Ramos (cell line): ENCODE results near the gene CTPS1.

Source experiments
- in situ Hi-C: fragments of 300-500 bp; cut with MboI; formaldehyde crosslinking; loops from one replicate; pipeline ENCODE4 v1.14.3; 2022; ENCODE audit warnings: low sequenced_read_pairs; ENCODE audit not compliant: unreplicated experiment

Gene CTPS1

GRCh38 chr1:40987439-40988276 lies 8.2 kb downstream of the CTPS1 start:
- in situ Hi-C loops = no loop called here

GRCh38 chr1:40988280-40988679 lies 8.8 kb downstream of the CTPS1 start:
- in situ Hi-C loops = no loop called here

- in situ Hi-C loops = no loop called here
Measured at GRCh38 chr1:40989066-40989465, 9.6 kb downstream of the CTPS1 start.

- in situ Hi-C loops = no loop called here
Measured at GRCh38 chr1:40997096-40997495, 17.6 kb downstream of the CTPS1 start.

GRCh38 chr1:40998668-40999067 lies 19.2 kb downstream of the CTPS1 start:
- in situ Hi-C loops = no loop called here

- in situ Hi-C loops = no loop called here
Measured at GRCh38 chr1:41003127-41003639, 23.7 kb downstream of the CTPS1 start.

GRCh38 chr1:41003640-41004220 lies 24.2 kb downstream of the CTPS1 start:
- in situ Hi-C loops = no loop called here

GRCh38 chr1:41005876-41006275 lies 26.4 kb downstream of the CTPS1 start:
- in situ Hi-C loops = no loop called here

GRCh38 chr1:41006942-41007865 lies 27.7 kb downstream of the CTPS1 start:
- in situ Hi-C loops = no loop called here

- in situ Hi-C loops = no loop called here
Measured at GRCh38 chr1:41009466-41009865, 30.0 kb downstream of the CTPS1 start.

- in situ Hi-C loops = no loop called here
Measured at GRCh38 chr1:41010345-41010744, 30.8 kb downstream of the CTPS1 start.

GRCh38 chr1:41013024-41013423 lies 33.5 kb downstream of the CTPS1 start:
- in situ Hi-C loops = no loop called here

GRCh38 chr1:41013796-41014195 lies 34.3 kb downstream of the CTPS1 start:
- in situ Hi-C loops = no loop called here

GRCh38 chr1:41014871-41015270 lies 35.4 kb downstream of the CTPS1 start:
- in situ Hi-C loops = no loop called here

- in situ Hi-C loops = no loop called here
Measured at GRCh38 chr1:41015281-41015896, 35.9 kb downstream of the CTPS1 start.

GRCh38 chr1:41015897-41016470 lies 36.5 kb downstream of the CTPS1 start:
- in situ Hi-C loops = no loop called here

GRCh38 chr1:41017141-41018017 lies 37.9 kb downstream of the CTPS1 start:
- in situ Hi-C loops = no loop called here

- in situ Hi-C loops = no loop called here
Measured at GRCh38 chr1:41018018-41018410, 38.5 kb downstream of the CTPS1 start.

GRCh38 chr1:41019353-41019745 lies 39.9 kb downstream of the CTPS1 start:
- in situ Hi-C loops = no loop called here
